ENCODE results near the gene RGS6. TPM values are rescaled to one million over a fixed set of nuclear protein-coding genes. Genes with fewer than 3 reads are reported as not detected.

RGS6 gene
- total RNA-seq, 1 experiment from 2014 or later: 0.14 TPM

GRCh38 chr14:72164420-72165228 lies 232.4 kb downstream of the RGS6 start:
- DNase-seq (ENCODE audit: low spot score): no peak

GRCh38 chr14:72165229-72165698 lies 233.0 kb downstream of the RGS6 start:
- DNase-seq (ENCODE audit: low spot score): peak; percentile 9

- no peak for DNase-seq (ENCODE audit: low spot score)
These were observed 237.3 kb downstream of the RGS6 start for GRCh38 chr14:72169521-72169920.

GRCh38 chr14:72172049-72172448 lies 239.8 kb downstream of the RGS6 start:
- no peak for DNase-seq (ENCODE audit: low spot score)

GRCh38 chr14:72172597-72172996 lies 240.4 kb downstream of the RGS6 start:
- DNase-seq (ENCODE audit: low spot score): no peak

GRCh38 chr14:72173038-72173720 lies 240.9 kb downstream of the RGS6 start:
- no peak for DNase-seq (ENCODE audit: low spot score)

GRCh38 chr14:72177251-72177650 lies 245.0 kb downstream of the RGS6 start:
- no peak for DNase-seq (ENCODE audit: low spot score)

- DNase-seq (ENCODE audit: low spot score): no peak
These were observed 246.3 kb downstream of the RGS6 start for GRCh38 chr14:72178517-72178916.

- no peak for DNase-seq (ENCODE audit: low spot score)
These were observed 250.6 kb downstream of the RGS6 start for GRCh38 chr14:72182708-72183432.

GRCh38 chr14:72183631-72184030 lies 251.4 kb downstream of the RGS6 start:
- DNase-seq (ENCODE audit: low spot score): no peak

- DNase-seq (ENCODE audit: low spot score): peak; percentile 18
These were observed 254.3 kb downstream of the RGS6 start for GRCh38 chr14:72186523-72186922.

GRCh38 chr14:72196237-72197015 lies 264.2 kb downstream of the RGS6 start:
- DNase-seq (ENCODE audit: low spot score): no peak

- DNase-seq (ENCODE audit: low spot score): no peak
These were observed 269.4 kb downstream of the RGS6 start for GRCh38 chr14:72201645-72202044.

- no peak for DNase-seq (ENCODE audit: low spot score)
These were observed 281.2 kb downstream of the RGS6 start for GRCh38 chr14:72213424-72213823.

GRCh38 chr14:72215080-72215479 lies 282.9 kb downstream of the RGS6 start:
- DNase-seq (ENCODE audit: low spot score): no peak

GRCh38 chr14:72217135-72217534 lies 284.9 kb downstream of the RGS6 start:
- peak; percentile 13 for DNase-seq (ENCODE audit: low spot score)

- DNase-seq (ENCODE audit: low spot score): no peak
These were observed 289.8 kb downstream of the RGS6 start for GRCh38 chr14:72222046-72222445.

GRCh38 chr14:72236629-72237028 lies 304.4 kb downstream of the RGS6 start:
- DNase-seq (ENCODE audit: low spot score): no peak

- no peak for DNase-seq (ENCODE audit: low spot score)
These were observed 305.8 kb downstream of the RGS6 start for GRCh38 chr14:72237722-72238666.
